ENCODE results near the gene FAM78B.
A peak's percentile ranks its signal among the peaks of the same experiment; 100 is the strongest.

Gene FAM78B, protein sequence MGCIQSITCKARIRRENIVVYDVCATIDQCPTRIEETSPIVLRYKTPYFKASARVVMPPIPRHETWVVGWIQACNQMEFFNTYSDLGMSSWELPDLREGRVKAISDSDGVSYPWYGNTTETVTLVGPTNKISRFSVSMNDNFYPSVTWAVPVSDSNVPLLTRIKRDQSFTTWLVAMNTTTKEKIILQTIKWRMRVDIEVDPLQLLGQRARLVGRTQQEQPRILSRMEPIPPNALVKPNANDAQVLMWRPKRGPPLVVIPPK

DNA sequence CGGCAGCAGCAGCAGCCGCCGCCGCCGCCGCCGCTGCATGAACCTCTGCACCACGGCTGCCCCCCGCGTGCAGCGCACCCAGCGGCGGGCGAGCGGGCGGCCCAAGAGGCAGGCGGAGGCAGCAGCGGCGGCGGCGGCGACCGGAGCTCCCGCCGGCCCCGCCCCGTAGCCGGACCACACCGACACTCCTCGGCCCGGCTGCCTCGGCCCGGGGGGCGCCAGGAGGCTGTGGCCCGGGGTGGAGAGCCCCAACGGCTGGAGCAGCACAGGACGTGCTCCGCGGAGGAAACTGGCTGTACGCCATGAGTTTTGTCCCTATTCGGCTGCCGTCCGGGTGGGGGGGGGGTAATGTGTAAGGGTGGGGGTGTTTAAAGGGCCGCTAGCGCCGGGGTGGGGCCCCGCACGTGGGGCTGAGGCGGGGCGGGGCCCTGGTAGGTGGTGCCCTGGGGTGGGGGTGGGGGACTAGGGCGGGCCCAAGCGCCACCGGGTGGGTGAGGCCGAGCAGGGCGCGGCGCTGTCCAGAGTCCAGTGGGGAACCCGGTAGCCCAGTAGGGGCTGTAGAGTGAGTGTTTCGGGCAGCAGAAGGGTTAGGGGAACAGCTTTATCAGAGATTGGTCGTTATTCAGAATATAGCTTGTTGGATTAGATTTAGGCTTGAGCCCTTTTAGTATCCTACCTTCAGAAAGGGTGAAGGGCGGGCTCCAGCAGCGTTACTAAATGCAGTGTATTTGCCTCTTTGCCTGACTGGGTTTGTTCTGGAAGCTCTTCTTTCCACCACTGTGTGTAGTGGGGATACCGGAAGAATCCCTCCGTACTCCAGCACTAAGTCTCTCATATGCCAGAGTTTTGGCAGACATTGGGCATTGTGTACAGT lies at the start of gene FAM78B:
Gene FAM78B, minus strand, starts transcription at position 304 of the 874 bp plus-strand sequence. CDS start 753 bp downstream, outside the sequence.
- peak; percentile 43 for DNase-seq

DNA sequence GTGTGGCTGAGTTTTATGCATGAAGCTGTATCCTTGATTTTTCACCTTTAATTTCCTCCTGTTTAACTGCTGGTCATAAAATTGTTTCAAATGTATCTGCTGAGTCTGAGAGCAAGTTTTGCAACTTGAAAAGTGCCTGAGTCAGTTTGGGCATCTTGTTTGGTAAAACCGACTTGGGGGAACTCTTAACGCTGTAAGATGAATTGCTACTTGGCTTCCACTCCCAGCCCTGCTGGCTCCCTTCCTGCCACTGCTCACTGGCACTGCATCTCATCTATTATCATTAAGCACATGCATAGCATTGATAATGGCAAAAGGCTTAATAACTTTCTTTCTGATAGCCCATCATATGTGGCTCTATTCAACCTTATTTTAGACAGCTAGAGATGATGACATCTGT lies 35.7 kb upstream of the FAM78B start:
- no peak for DNase-seq

DNA sequence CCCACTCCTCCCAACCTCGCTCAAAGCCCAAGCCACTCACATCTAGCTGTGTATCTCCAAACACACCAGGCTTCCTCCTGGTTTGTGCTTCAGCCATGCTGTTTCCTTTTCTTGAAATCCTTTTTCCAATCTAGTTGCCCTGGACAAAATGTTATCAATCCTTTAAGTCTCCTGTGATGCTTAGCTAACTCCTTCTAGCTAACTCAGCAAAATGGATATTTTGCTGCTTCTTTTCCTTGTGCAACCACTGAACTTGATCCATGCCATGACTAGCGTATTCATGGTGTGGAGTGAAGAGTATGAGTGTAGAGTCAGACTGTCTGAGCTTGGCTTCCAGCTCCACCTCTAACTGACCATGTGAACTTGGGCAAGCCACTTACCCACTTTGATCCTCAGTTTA lies 33.9 kb upstream of the FAM78B start:
- DNase-seq = no peak

DNA sequence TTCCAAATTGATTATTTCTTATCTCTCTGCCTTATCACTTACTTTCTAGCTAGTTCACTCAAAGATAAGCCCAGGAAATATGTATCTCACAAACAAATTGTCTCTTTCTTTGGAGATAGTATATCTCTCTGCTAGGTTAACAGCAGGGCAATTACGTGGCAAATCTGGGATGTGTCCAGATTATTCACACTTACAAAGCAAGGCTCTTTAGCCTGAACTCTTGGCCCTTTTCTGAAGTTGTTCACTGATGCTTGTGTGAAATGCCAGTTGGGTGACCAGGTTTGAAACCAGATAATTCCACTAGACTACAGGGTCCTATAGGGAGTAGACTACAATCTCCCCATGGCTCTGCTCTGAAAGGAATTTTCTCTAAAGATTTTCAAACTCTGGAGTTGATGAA lies 30.8 kb upstream of the FAM78B start:
- DNase-seq = no peak

DNA sequence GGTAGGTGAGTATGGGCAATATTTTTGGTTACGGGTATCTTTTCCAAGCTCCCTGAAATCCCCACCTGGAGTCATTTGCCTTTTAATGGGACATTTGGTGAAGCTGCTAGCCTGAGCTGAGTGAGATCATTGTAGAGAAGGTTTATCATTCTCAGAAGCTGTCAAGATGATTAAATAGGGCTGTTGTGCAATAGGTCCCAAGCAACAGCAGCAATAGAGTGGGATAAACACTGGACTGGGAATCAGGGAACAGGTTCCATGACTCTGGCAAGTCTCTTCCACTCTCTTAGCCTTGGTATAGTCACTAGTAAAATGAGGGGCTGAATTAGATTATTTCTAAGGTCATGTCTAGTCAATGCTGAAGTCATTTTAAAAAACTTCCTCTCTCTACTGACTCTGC lies 30.3 kb upstream of the FAM78B start:
- no peak for DNase-seq

DNA sequence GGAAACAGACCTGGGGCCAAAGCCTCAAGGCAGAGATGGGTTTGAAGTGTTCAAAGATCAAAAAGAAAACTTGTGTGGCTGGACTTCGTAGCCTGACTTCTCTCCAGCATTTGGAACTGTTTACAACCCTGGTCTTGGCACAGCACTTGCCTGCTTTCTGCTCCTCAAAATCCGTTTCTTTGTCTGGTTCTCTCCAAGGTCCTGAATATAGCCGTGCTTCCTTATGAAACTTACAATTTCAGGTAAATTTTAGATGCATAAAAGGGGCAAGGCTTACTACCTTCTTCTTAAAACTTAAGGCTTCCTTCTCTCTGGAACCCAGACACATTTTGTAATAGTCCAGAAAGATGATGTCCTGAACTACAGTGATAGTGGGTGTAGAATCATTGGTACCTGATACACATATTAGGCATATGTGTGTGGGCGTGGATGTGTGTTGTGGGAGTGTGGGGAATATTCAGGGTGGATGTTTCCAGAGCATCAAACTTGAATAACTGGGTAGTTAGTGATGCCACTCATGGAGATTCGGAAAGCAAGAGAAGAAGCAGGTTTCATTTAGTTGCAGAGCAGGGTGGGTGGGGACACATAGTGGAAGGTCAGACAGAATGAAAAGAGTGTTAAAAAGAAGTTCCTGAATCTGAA lies 26.4 kb upstream of the FAM78B start:
- DNase-seq = no peak

DNA sequence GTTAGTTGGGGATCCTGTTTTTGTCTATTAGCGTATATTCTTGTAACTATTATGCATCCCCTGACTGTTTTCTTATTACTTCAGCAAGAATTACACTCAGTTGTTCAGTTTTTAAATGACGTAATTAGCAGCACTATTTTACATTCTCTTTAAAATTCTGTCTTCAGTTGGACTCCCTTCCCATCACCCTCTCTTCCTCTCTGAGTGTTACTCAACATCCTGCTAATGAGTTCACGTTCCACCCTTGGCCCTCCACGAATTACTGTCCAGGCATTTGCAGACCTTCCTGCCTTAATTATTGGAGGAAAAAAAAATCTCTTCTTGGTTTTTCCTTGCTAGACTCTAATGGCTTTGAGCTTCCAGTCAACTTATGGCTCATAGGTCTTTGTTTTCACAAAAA lies 23.6 kb upstream of the FAM78B start:
- DNase-seq = no peak

DNA sequence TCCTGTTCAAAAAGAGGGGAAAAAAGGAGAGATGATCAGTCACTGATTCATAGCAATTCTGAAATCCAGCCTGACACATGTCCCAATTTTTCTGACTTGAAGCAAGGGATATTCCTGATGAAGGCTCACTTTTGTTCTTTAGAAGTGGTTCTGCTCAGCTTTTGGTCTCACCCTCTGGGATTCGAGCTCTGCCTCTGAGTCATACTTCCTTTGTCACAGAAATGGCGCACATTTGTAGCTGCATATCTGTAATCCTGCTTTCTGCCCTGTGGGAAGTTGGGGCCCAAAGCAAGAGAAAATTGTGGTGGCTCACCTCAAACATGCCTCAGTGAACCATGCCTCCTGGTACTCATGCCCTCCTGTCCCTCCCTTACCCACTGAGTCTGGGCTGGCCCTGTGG lies 22.3 kb upstream of the FAM78B start:
- DNase-seq = no peak

DNA sequence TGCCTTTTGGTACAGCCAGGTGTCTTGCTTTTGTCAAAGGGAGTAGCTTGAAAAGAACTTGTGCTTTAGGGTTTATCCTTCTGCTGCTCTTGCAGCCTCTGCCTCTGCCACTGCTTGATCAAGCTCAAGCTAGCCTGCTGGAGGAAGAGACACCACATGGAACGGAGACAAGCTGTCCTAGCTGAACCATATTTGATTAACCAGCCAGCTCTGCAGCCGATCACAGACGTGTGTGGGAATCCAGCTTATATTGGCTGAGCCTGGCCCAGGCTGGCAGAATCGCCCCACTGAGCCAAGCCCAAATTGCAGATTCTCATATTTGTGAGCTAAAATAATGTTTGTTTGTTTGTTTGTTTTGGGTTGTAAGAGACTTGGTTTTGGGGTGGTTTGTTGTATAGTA lies 18.7 kb upstream of the FAM78B start:
- DNase-seq = no peak

DNA sequence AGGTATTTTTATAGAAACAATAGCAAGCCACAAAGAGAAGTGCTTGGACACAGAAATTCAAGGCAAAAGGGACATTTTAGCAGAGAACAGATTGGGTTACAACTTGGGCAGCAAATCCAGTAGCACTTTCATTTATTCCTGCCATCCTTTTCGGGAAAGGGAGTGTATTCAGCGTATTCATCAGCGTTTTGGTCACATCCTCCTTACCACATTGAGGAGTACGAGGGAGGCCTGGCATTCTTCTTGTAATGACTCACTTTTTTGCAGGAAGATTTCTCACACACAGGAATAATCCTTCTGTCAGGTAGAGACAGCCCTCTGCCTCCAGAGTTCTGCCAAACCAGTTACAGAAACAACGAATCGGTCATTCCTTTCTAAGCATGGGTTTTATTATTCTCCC lies 18.1 kb upstream of the FAM78B start:
- no peak for DNase-seq

DNA sequence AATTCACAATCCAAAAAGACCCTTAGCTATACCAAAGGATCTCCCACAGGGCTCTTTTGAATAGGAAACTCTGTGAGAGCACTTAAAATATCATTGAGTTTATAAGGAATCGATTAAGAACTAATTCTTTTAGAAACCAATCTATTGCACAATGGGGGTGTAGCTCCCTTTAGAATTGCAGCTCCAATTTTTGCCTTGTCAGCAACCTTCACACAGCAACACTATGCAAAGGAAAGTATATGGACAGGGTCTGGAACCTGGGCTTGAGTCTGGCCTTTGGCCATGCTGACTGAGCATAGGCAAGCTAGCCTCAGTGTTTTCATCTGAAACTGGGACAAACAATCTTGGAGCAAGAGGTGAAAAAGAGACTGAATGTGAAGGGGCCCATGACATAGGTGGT lies 17.2 kb upstream of the FAM78B start:
- no peak for DNase-seq

DNA sequence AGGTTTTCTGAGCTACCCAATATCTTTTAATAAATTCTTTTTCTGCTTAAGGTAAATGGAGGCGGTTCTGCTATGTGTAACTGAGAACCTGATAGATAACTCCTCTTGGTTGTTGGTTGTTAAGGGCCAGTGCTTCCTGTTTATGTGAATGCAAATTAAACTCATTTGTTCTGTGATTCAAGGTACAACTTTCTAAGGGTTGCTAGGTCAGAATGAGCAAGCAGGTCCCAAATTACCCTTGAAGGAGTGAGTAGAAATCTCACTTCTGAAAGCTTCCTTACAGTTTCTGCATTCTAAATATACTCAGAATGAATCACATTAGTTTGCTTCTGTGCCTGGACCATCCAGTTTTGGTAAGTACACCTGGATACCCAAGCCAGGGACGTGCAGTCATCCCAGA lies 15.5 kb upstream of the FAM78B start:
- no peak for DNase-seq

DNA sequence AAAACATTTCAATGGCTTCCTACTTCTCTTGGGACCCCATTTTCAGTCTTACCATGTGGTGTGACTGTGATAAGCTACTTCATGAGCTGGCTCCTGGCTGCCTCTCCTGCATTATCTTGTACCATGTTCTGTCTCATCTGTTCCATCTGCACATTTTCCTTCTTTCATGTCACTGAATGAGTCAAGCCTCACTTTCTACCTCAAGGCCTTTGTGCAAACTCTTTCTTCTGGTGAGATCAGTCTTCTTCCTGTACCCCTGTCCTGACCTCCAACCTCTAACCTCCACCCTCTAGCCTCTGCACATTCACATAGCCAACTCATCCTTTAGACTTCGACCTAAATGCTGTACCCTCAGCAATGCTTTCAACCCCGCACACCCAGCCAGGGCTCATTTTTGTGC lies 9.6 kb upstream of the FAM78B start:
- DNase-seq = no peak

DNA sequence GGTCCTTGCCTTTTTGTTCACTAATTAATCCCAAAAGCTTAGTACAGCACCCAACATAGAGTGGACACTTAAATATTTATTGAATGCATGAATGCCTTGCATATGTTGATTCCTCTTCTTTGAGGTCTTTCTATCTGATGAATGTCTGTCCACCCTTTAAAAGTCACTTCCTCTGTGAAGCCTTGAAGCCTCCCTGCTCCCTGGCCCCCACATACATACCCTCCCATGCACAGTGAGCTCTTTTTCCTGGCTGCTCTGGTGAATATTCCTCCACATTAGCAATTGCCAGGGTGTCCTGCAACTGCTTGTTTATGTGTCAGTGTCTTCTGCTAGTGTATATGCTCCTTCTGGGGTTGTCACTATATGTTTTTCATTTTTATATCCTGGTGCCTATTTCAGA lies 8.2 kb upstream of the FAM78B start:
- no peak for DNase-seq

DNA sequence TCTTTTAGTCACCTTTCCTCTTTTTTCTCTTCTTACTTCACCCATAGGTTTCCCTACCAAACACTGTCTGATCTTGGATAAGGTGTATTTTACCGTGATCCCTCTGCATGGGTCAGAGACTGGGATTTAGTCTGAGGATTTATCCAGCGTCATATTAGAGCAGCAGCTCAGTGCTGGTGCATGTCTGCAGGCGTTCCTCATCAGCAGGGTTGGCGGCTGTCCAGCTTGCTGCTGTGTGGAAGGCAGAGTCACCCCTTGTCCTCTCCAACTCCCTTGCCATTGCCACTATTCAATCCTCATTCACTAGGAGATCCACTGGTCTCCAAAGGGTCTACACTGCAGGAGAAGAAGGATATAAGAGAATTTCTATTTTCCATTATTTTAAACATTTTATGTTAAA lies 7.3 kb upstream of the FAM78B start:
- DNase-seq = no peak

DNA sequence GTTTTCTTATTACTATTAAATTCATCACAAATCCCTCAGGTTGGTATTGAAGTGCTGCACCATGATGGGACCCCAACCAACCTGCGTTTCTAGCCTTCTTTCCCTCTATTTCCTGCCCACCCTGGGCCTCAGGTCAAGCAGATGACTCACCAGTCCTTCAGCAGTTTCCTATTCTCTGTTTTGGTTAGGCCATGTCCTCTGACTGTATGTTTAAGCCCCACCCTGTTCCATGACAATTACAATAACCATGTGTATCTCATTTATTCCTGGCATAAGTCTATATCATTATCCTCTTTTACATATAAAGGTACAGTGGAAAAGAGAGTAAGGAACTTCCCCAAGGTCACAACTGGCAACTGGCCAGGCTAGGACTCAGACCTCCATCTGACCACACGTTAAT lies 5.3 kb upstream of the FAM78B start:
- DNase-seq = no peak

DNA sequence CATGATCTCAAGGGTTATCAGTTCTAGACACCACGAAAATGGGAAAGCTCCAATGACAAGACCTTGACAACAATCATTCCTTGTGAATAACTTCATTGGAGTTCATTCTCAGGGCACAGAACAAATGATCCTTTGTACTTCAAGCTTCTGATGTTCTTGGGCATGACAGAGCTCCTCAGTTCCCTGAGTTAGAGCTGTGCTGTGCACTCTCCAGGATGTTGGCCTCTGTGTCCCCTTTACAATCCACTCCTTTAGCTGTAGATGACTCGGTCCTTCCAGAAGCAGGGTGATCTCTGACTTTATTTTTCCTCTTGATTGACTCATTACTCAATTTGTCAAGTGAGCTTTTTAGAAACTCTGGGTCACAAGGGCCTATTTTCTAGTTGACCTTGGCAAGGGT lies 3.9 kb upstream of the FAM78B start:
- no peak for DNase-seq

DNA sequence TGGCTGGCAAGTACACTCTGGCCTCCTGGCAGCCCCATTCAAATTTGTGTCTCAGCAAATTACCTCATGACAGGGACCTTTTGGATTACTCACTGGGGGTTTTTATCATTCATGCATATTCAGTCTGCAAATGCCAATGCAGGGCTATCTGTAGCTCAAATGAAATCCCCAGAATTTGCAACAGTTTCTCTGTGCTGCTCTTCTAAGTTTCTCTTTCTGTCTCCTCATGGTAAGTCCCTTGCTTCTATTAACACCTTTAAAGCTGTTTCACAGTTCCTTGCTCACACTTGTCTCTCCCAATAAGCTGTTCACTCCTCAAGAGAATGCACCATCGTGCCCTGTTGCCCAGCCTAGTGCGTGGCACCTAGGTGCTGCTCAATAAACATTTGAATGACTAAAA lies 3.3 kb upstream of the FAM78B start:
- DNase-seq = no peak

DNA sequence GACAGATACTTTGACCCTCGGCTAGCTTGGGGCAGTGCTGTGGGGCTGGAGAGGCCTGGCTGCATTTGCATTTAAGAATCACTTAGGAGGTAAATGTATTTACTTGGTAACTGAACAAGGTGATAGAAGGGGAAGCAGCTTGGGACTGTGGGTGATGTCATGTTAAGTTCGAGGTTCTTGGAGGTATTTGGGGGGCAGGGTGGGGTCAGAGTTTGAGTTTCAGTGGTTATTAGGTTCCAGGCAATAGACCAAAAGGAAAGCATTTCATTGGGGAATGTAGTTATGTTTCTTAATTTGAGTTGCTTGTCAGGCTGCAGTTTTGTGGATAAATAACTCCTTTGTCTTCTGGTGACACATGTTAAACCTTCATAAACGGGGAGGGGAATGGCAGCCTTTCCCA lies 2.4 kb upstream of the FAM78B start:
- no peak for DNase-seq

DNA sequence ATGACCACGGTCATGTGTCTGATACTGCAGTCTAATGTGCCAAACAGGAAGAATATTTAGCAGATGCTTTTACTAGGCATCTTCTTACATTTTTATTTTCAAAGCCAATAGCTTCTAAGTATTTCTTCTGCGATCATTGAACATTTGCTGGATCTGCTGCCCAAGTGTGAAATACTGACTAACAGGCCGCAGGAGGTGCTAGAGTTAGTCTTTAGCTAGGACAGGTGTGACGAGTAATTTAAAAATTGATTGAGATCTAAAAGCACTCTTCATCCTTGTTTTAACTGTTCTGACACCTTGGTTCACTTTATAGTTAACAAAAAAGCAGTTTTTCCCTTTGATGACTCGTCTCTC lies 748 bp upstream of the FAM78B start:
- DNase-seq = no peak

DNA sequence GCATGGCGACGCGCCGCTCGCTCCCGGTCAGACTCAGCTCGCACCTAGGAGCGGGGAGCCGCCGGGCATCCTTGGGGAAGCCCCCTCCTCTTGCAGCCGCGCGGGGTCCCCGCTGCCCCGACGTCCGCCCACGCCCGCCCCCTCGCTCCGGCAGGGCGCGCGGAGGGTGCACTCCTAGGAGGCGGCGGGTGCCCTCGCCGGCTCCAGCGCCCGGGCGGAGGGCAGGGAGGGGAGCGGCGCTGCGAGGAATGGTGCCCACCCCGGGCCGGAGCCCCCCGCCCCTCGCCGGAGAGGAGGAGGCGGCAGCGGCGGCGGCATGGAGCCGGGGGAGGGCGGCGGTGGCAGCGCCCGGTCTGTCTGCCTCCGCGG lies 488 bp downstream of the FAM78B start:
- no peak for DNase-seq

DNA sequence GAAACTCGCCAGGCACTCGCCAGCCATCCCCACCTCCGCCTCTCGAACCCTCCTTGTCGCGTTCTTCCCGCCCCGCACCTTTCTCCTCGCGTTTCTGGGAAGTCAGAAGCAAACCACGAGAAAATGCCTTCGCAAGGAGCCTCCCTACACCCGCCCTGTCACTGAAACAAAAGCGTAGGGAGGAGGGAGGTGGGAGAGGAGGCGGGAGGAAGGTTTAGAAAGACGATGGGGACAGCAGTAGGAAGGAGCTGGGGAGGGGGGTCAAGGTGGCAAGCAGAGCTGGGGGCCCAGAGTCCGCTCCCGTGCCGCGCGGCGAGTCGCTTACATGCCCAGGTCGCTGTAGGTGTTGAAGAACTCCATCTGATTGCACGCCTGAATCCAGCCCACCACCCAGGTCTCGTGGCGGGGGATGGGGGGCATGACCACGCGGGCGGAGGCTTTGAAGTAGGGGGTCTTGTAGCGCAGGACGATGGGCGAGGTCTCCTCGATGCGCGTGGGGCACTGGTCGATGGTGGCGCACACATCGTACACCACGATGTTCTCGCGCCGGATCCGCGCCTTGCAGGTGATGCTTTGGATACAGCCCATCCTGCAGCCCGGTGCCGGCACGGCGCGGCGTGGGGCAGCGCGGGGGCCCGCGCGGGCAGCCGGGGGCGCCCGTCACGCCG lies 1.0 kb downstream of the FAM78B start:
- no peak for DNase-seq

DNA sequence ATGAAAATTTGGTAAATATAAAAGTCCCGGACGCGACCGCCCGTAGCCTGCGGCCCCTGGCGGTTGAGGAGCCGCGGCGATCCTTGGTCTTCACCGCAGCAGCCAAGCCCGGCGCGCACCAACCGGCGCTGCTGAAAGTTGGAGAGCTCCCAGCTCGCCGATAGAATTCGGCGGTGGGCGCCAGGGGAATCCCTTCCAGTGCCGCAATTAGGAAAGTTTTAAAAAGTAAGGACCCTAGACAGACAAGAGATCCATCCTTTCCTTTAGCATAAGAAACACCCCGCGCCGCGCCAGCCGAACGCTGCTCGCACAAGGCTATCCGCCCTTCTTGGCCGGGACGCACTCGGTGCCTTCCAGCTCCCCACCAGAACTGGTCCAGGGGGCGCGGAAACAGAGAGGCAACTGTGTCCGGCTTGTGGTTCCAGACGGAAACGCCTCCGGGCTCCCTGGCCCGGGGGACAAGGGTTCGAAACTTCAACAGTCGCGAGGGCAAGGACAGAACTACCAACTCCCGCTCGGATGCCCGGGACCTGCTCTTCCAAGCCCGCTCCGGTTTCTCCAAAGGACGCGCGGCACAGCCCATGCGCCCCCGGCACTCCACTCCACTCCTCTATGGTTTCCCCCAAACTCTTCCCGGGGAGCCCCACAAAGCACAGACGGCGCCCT lies 1.7 kb downstream of the FAM78B start:
- no peak for DNase-seq
